ENCODE measurements around the gene IL12RB2.

IL12RB2 gene, protein sequence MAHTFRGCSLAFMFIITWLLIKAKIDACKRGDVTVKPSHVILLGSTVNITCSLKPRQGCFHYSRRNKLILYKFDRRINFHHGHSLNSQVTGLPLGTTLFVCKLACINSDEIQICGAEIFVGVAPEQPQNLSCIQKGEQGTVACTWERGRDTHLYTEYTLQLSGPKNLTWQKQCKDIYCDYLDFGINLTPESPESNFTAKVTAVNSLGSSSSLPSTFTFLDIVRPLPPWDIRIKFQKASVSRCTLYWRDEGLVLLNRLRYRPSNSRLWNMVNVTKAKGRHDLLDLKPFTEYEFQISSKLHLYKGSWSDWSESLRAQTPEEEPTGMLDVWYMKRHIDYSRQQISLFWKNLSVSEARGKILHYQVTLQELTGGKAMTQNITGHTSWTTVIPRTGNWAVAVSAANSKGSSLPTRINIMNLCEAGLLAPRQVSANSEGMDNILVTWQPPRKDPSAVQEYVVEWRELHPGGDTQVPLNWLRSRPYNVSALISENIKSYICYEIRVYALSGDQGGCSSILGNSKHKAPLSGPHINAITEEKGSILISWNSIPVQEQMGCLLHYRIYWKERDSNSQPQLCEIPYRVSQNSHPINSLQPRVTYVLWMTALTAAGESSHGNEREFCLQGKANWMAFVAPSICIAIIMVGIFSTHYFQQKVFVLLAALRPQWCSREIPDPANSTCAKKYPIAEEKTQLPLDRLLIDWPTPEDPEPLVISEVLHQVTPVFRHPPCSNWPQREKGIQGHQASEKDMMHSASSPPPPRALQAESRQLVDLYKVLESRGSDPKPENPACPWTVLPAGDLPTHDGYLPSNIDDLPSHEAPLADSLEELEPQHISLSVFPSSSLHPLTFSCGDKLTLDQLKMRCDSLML

DNA sequence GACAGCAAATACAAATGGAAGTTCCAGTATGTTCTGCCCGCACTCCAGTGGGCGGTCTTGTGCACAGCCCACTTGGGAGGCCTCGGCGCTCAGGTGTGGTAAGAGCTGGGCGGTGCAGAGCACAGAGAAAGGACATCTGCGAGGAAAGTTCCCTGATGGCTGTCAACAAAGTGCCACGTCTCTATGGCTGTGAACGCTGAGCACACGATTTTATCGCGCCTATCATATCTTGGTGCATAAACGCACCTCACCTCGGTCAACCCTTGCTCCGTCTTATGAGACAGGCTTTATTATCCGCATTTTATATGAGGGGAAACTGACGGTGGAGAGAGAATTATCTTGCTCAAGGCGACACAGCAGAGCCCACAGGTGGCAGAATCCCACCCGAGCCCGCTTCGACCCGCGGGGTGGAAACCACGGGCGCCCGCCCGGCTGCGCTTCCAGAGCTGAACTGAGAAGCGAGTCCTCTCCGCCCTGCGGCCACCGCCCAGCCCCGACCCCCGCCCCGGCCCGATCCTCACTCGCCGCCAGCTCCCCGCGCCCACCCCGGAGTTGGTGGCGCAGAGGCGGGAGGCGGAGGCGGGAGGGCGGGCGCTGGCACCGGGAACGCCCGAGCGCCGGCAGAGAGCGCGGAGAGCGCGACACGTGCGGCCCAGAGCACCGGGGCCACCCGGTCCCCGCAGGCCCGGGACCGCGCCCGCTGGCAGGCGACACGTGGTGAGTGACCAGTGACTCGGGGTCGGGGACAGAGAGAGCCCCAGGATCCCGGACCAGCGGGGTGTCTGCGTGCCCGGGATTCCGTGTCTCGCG lies at the start of gene IL12RB2:
Gene IL12RB2, plus strand, starts transcription at position 623 of the 810 bp plus-strand sequence. CDS start 12,496 bp downstream, outside the sequence.
- peak; percentile 40 to 50 for DNase-seq

DNA sequence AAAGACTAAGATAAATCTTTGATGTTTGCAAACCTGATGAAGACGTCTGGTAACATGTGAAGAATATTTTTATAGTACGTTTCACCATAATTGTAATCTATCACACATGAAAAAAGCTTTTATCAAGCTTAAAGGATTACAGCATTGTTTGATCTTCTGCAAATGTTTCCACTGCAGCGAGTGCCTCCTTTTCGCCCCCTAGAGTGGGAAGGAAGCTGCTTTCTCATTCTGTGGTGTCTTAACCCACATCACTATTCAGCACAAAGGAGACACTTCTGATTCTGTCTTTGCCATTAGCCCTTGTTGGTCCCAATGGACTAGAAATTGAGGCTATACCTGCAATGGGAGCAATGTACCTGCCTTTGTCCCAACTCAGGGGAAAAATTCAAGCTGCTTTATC lies 46.0 kb upstream of the IL12RB2 start:
- peak; percentile 16 to 44 for DNase-seq

DNA sequence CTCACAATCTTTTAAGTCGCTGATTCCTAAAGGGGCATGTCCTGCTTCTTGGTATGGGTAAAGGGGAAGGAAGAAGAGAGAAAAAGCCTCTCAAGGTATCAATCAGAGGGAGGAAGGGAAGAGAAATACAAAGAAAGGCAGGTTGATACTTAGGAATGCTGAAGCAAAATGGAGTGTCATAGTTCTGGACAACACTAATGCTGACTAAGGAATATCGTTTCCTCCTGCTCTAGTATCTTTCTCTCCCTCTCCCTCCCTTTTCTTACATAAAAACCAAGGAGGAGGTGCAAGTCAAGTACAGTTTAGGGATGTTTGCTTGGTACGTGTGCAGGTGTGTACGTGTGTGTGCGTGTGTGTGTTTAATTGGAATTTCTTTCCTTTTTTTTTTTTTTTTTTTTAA lies 44.9 kb upstream of the IL12RB2 start:
- DNase-seq = no peak

DNA sequence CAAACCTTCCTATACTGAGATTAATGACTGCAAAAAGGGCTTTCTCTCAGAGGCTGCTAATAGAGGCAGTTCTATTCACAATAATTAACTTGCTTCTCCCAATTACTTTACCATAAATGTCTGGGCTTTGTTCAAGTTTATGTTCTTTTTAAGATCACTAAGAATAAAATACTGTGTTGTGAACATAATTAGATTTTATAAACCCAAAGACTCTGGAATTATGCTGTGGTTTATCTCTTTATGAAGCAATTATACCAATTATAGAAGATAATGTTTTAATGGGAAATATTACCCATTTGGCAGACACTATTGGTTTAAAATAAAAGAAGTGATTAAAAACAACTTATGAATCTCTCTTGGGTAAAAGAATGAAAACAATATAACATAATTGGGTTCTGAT lies 43.5 kb upstream of the IL12RB2 start:
- DNase-seq = no peak

DNA sequence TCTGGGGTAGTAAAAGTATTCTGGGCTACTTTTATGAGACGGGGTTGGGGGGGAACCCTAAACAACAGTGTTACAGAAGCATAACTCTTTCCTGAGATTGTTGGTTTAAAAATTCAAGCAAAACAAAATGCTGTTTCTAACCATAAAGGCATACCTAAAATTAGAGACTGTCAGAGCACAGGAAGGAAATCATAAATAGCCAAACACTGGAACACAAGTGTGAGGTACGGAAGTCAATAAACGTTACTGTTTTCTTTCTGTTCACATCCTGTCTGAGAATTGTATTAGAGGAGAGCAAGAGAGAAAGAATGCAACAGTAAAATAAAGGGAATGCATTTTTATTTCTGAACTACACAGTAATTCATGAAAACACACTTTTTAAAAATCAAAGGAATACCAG lies 42.8 kb upstream of the IL12RB2 start:
- no peak for DNase-seq

DNA sequence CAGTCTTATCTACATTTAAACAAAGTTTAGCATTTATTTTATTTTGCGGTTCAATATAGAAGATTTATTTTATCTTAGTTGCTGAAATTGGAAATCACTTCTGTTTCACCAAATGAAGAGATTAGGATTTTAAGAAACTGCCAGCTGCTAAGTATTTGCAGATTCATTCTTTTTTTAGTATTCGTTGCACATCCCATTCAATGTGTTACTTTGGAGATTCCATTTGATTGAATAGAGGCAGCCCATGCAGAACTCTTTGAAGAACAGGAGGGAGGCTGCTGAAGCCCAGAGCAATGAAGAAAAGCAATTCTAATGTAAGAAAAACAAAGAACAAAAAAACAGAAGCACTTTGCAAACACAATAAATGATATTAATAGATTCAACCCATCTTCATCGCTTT lies 38.6 kb upstream of the IL12RB2 start:
- no peak for DNase-seq

DNA sequence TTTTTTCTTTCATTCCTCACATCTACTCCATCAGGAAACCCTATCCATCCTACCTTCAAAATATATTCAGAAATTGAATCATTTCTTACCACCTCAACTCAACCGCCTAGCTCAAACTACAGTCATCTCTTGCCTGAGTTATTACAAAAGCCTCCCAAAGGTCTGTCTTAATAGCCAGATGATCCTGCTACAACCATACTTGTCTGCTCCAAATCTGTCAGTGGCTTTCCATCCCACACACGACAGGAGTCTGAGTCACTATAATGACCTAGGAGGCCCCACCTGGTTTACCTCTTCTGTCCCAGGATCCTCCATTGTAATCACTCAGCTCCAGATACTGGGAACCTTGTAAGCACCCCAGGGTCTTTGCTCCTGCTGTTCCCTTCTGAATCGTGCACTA lies 37.1 kb upstream of the IL12RB2 start:
- DNase-seq = no peak

DNA sequence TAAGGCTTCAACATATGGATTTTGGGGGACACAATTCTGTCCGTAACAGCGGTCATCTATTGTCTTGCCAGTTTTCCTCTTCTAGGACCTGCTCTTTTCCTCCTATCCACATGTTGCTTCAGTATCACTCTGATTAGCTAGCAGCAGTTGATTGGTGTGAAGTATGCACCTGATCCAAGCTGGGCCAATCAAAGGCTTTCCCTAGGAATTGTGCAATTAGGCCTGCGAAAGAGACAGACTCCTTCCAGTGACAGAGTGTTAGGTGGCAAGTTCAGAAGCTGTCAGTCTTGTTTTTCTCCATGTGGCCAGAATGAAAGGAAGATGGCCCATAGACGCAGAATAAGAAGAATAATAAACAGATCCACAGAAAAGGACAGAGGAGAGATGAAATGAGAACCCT lies 34.1 kb upstream of the IL12RB2 start:
- DNase-seq = no peak

DNA sequence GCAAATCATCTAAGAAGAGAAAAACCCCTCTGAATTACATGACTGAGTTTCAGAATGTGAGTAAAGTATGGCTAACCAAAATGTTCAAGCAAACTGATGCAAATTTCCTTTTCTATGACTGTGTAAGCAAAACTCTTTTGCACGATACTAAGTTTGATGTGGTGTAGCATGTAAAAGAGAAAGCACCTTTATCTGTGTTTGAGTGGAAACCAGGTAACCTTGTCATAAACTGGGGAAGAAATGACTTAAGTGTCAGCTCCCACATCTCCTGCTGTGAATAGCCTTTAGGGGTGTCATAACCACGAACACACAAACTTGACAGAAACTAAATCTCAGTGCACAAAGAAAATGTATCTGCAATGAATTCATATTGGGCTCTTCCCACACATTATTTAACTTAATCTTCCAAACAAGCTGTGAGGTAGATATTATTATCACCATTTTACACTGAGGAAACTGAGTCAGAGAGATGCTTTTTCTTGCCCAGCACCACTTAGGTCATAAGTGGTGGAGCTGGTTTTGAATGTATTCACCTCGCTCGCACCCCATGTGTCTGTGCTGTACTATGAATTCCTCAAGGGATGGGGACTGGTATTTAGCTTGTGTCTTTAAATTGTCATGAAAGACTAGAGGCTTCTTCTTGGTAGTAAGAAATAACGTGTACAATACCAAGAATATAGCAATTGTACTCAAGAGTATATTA lies 32.9 kb upstream of the IL12RB2 start:
- no peak for DNase-seq

DNA sequence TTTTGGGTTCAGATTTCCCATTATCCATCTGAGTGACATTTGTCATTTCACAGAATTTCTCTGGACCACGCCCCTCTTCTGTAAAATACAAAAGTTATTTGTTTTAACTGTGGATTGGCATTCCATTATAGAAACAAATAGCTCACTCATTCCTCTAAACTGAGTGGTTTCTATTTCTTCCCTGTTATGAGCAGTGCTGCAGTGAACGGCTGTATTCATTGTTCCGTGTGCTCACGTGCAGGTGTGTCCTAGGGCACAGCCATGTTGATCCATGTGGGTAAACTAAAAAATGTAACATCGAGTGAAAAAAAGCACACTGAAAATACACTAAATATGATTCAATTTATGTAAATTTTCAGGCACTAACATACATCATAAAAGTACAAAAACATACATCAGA lies 27.0 kb upstream of the IL12RB2 start:
- DNase-seq = no peak

DNA sequence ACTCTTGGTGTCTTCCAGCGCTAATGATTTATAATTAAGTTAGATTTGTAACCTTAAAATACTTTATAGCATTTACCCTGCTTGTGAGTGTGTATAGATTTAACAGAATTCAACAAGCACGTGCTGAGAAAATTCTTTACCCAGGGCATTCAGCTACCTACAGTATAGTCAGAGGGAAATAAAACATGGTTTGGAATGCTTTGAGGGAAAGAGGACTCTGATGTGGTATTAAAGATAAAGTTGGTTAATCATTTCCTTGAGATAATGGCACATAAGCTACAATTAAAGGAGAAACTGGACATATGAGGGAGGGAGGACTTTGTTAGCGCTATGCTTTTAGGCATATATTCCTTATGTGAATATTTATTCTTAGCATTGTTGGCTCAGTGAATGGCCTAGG lies 26.4 kb upstream of the IL12RB2 start:
- no peak for DNase-seq

DNA sequence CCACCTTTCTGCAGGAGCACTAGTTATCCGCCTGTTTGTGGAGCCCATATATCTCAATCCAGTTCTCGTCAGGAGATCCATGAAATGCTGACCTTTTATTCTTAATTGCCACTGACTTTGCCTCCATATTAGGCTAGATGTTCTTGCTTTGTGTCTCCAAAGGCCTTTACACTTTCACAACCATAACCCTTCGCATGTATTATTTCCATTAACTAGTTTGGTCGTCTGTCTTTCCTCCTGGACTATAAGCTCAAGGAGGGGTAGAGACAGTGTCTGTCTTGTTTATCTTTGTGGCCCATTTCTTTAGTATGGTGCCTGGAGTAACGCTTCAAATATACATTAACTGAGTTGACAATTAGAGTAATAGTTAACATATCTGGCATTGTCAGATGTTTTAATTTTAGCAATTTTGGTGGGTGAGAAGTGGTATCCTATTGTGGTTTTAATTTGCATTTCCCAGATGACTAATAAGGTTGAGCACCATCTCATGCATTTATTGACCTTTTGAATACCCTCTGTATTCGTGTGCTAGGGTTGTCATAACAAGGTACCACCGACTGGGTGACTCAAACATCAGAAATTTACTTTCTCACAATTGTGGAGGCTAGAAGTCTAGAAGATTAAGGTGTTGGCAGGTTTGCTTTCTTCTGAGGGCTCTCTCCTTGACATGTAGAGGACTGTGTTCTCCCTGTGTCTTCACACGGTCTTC lies 21.7 kb upstream of the IL12RB2 start:
- no peak for DNase-seq

DNA sequence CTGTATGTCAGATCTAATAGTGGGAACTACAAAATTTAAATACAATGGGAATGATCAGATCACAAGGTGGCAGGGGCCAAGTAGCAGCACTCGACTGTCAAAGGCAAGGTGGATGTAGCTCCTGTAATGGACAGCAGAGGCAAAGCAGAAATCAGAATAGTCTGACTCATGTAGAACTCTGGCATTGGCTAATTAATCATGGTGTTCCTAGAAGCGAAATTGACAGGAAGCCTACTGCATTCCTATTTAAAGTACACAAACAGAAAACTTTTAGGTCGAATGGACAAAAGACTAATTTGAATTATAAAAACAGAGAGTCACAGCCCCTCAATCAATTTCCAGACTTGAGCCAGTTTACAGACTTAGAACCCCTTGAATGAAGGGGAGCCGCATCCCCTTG lies 17.4 kb upstream of the IL12RB2 start:
- DNase-seq = no peak

DNA sequence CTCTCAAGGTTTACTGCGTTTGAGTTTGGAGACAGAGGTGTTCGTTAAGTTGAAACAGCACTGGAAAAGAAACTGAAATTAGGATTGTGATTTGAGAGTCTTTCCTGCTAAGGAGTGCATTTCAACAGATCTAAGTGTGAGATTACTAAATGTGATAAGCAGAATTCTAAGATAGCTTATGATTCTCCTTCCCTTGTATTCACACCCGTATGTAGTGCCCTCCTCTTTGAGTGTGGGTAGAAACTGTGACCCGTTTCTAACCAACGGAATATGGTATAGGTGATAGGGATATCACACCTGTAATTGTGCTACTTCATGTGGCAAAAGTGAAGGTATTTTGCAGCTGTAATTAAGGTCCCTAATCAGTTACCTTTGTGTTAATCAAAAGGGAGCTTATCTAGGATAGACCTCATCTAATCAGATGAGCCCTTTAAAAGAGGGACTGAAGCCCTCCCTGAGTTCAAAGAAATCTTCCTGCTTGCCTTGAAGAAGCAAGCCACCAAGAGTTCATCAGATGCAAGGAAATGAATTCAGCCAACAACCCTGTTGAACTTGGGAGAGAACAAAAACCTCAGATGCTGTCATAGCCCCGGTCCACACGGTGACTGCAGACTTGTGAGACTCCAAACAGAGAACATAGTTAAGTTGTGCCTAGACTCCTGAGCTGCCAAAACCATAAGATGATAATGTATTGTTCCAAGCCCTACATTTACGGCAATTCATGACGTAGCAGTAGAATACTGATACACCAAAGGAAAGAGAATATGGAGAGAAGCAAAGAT lies 12.6 kb upstream of the IL12RB2 start:
- no peak for DNase-seq

DNA sequence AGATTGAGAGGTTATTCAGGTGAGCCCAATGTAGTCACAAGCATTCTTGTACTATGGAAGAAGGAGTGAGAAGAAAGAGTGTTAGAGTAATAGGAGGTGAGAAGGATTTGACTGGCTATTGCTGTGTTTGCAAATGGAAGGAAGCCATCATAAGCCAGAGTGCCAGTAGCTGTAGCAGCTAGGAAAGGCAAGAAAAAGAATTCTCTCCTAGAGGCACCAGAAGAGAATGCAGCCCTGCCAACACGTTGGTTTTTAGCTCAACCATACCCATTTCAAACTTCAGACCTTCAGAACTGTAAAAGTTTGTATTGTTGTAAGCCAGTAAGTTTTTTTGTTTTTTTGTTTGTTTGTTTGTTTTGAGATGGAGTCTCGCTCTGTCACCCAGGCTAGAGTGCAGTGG lies 8.9 kb upstream of the IL12RB2 start:
- no peak for DNase-seq

DNA sequence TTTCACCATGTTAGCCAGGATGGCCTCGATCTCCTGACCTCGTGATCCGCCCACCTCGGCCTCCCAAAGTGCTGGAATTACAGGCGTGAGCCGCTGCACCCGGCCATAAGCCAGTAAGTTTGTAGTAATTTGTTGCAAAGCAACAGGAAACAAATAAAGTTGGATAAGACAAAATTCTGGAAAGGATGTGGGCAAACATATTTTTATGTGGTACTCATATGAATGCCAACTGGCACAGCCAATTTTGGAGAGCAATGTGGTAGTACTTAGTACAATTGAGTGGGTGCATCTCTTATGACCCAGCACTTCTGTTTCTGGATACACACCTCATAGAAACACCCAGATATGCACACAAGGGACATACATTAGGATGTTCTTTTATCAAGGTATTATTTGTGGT lies 8.4 kb upstream of the IL12RB2 start:
- no peak for DNase-seq

DNA sequence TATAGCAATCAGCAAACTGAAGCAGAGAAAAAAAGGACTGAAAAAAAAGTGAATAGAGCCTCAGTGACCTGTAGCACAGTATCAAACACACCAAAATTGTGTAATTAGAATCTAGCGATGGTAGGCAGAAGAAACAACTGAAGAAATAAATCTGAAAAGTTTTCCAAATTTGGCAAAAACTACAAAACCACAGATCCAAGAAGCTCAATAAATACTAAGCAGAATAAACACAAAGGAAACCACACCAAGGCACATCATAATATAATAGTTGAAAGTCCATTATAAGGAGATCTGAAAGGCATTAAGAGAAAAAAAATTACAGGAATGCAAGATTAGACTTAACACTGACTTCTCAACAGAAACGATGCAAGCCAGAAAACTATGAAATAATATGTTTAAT lies 7.1 kb upstream of the IL12RB2 start:
- no peak for DNase-seq

DNA sequence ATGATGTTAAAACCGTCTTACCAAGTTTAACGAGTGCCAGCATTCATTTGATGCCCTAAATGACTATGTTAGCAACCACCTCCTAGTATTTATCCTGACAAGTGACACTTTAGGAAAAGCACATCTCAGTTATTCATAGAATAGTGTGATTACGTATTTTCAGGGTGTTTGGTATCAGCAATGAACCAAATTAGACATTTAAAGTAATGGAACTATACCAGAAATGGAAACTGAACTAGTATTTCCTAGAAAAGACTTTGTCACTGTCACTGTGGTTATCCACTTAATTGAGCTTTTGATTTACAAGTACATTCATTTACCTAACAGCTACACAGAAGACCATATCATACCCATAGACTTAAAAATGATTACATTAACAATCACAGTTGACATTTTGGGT lies 3.6 kb upstream of the IL12RB2 start:
- DNase-seq = no peak

DNA sequence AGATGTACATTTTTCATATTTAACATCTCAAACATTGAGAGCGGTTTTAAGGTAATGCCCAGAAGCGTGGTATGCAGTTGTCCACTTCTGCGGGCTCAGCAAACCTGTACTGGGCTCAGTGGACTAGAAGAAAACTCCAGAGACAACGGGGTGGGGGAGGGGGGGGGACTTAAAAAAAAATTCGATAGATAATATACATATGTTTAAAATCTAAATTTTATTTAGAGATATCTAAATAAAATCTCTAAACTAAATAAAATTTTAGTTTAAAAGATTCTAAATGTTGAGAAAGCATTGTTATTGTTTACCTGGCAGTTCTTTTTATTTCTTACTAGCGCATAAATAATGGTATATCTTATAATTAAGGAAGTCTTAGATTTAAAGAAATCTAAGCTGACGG lies 1.1 kb upstream of the IL12RB2 start:
- no peak for DNase-seq

DNA sequence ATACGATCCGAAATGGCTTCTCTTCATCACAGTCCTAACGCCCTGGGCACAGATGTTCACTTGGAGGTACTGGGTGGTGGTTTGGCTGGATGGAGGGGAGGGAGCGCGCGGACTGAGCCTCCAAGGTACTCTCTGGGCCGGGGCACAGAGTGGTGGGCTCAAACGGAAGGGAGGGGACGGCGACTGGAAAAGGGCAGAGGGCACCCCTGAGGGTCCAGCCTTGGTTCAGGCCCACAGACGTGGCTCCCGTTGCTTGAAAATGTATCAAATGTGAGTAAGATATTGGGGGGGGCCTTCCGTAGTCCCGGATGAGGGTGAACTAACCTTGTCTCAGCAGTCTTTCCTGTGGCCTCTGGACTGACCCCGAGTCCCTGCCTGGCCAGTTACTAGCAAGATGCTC lies 463 bp downstream of the IL12RB2 start:
- peak in 1 of 2 experiments; percentile 15 for DNase-seq

DNA sequence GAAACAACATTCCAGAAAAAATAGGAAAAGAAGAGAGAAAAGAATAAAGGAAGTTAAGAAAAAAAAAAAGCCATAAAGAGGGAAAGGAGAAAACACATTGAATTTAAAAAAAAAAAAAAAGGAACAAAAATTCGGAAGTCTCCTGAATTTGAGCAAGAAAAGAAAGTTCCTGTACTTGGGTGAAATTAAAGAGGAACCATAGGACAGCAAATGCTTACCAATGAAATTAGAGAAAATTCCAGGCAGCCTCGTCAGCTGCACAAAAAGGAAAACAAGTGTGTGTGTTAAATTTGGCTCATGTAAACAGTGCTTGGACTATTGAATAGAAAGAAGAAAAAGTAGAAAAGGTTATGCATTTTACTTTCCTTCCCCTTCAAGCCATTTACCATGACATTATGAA lies 4.9 kb downstream of the IL12RB2 start:
- DNase-seq = no peak

All from stimulated activated CD4-positive, alpha-beta T cell treated with anti-CD3 and anti-CD28 coated beads, Interleukin-4, amount 100 ng/mL, for 4 hours (primary cell).